Measurements from ENCODE around the gene HOXC6. TPM values are rescaled to one million over a fixed set of nuclear protein-coding genes. Genes with fewer than 3 reads are reported as not detected.

HOXC6 gene
- total and polyA plus RNA-seq, 2 of the 13 experiments (the other 11 are each of a cell fraction or from before 2014, with no cell fraction given) = not detected

- no peak for TF ChIP-seq ZBTB4 (CRISPR knock-in tag; IDR thresholded peaks at IDR 0.05; ENCODE audit: borderline replicate concordance)
- no peak for TF ChIP-seq PITX1 (CRISPR knock-in tag; IDR thresholded peaks at IDR 0.05)
- TF ChIP-seq THYN1 (CRISPR knock-in tag; IDR thresholded peaks at IDR 0.05; ENCODE audit: borderline replicate concordance, low read depth) = no peak
Observed at GRCh38 chr12:54051026-54051842, 23.0 kb downstream of the HOXC6 start (continued).

DNA sequence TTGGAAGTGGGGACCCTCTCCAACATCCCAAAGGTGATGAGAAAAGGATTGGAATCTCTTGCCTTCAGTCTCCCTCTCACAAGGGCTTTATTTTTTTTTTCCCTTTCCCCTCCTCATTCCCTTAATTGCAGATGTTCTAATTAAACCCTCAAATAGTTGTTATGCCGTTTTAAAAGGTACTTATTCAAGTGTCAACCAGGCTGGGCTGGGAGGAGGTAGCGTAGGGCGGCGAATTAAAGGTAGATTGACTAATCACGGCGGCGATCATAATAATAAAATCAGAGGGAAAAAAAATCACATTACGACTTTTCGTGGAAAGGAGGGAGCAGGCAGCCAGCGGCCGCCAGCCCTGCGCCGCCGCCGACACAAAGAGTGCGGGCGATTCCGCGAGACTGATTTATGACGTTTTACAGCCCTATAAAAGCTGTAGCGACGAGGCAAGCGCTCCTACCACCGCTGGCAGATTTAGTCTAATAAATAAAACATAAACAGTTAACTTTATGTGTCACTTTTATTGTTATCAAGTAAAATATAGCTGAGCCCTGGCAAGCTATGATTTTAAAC lies 23.7 kb downstream of the HOXC6 start:
- Histone ChIP-seq H3K9me3 (ENCODE audit: low read length) (no peaks in the 10 kb centered on the region), H3K27me3 (ENCODE audit: control insufficient read depth in 1 of 2, insufficient read depth in 2 of 2, low read length in 2 of 2) (peaks cover 9 to 72% of the 10 kb centered on the region in 2 experiments), H3K4me1 (ENCODE audit: insufficient read depth, low read length) (no peaks in the 10 kb centered on the region), H4K20me1 (ENCODE audit: insufficient read depth, low read length) (no peaks in the 10 kb centered on the region), H3K79me2 (ENCODE audit: insufficient read depth, low read length) (no peaks in the 10 kb centered on the region), H3K27ac (ENCODE audit: extremely low read length, insufficient read depth, low read length) (no peak overlapping the region), H2AFZ (ENCODE audit: low read length) (no peak overlapping the region), H3K36me3 (replicated peaks in 1 of 2; ENCODE audit: control insufficient read depth in 1 of 2, insufficient read depth in 2 of 2, low read length in 2 of 2) (no peaks in the 10 kb centered on the region), H3K4me2 (ENCODE audit: low read depth, low read length) (no peak overlapping the region), H3K9ac (ENCODE audit: insufficient read depth, low read depth, low read length) (no peak overlapping the region), H3K4me3 (replicated peaks in 1 of 3; ENCODE audit: insufficient read depth in 1 of 3, low read depth in 2 of 3, low read length in 3 of 3) (no peak overlapping the region)
- CTCF ChIA-PET (ENCODE audit: low intra/inter-chr PET ratio, low total read pairs) = no interaction called here
- in situ Hi-C loops (cut with HindIII; ENCODE audit: extremely low pct_ligation_motif_present, low pct_unique_long_range_greater_than_20kb) (no loop called here), intact Hi-C loops (cut with micrococcal nuclease; ENCODE audit: unreplicated experiment) (no loop called here)
- no TSS peak for BruUV-seq (replicated peaks)
- no peak for ATAC-seq
- 67% methylated on average over 24 of the region's 24 CpGs for WGBS (ENCODE audit: low lambda C conversion rate)
- FAIRE-seq = no peak
- POLR2A ChIA-PET = no interaction called here
- no peak for DNase-seq (ENCODE audit: low spot score)
- no peak for TF ChIP-seq ZNF598 (CRISPR knock-in tag; IDR thresholded peaks at IDR 0.05; ENCODE audit: borderline replicate concordance)
- no peak for TF ChIP-seq PITX1 (CRISPR knock-in tag; IDR thresholded peaks at IDR 0.05)
- no peak for TF ChIP-seq GPN1 (CRISPR knock-in tag; IDR thresholded peaks at IDR 0.05; ENCODE audit: borderline replicate concordance)
- TF ChIP-seq GTF2F1 (IDR thresholded peaks at IDR 0.05; ENCODE audit: low read length) = no peak
- TF ChIP-seq ZNF329 (CRISPR knock-in tag; IDR thresholded peaks at IDR 0.05; ENCODE audit: low read depth) = no peak
- no peak for TF ChIP-seq SSRP1 (CRISPR knock-in tag; IDR thresholded peaks at IDR 0.05)
- TF ChIP-seq, protein P1, sequence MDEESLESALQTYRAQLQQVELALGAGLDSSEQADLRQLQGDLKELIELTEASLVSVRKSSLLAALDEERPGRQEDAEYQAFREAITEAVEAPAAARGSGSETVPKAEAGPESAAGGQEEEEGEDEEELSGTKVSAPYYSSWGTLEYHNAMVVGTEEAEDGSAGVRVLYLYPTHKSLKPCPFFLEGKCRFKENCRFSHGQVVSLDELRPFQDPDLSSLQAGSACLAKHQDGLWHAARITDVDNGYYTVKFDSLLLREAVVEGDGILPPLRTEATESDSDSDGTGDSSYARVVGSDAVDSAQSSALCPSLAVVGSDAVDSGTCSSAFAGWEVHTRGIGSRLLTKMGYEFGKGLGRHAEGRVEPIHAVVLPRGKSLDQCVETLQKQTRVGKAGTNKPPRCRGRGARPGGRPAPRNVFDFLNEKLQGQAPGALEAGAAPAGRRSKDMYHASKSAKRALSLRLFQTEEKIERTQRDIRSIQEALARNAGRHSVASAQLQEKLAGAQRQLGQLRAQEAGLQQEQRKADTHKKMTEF (CRISPR knock-in tag; IDR thresholded peaks at IDR 0.05) = no peak
- TF ChIP-seq, protein P2, sequence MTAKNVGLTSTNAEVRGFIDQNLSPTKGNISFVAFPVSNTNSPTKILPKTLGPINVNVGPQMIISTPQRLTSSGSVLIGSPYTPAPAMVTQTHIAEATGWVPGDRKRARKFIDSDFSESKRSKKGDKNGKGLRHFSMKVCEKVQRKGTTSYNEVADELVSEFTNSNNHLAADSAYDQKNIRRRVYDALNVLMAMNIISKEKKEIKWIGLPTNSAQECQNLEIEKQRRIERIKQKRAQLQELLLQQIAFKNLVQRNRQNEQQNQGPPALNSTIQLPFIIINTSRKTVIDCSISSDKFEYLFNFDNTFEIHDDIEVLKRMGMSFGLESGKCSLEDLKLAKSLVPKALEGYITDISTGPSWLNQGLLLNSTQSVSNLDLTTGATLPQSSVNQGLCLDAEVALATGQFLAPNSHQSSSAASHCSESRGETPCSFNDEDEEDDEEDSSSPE (CRISPR knock-in tag; IDR thresholded peaks at IDR 0.05) = no peak
- TF ChIP-seq CERS6 (CRISPR knock-in tag; IDR thresholded peaks at IDR 0.05) = no peak
- TF ChIP-seq EEA1 (CRISPR knock-in tag; IDR thresholded peaks at IDR 0.05; ENCODE audit: borderline replicate concordance) = no peak
- no peak for TF ChIP-seq LBX2 (CRISPR knock-in tag; IDR thresholded peaks at IDR 0.05; ENCODE audit: borderline replicate concordance)
- TF ChIP-seq SAFB2 (CRISPR knock-in tag; IDR thresholded peaks at IDR 0.05; ENCODE audit: borderline replicate concordance, low read depth) = no peak

Measured in HepG2 (cell line).